ENCODE data around the gene MPP1.

Gene MPP1

GRCh38 chrX:154731881-154732280, 73.4 kb downstream of the MPP1 start:
- DNase-seq (ENCODE audit: low read depth), result no peak

GRCh38 chrX:154731184-154731583, 74.1 kb downstream of the MPP1 start:
- no peak for DNase-seq (ENCODE audit: low read depth)

GRCh38 chrX:154730253-154730891, 74.9 kb downstream of the MPP1 start:
- no peak for DNase-seq (ENCODE audit: low read depth)

GRCh38 chrX:154729439-154729838, 75.8 kb downstream of the MPP1 start:
- no peak for DNase-seq (ENCODE audit: low read depth)
